Right ventricle myocardium superior (tissue), 1 donor: Measurements from ENCODE around the gene ITPRIP. TPM values are rescaled to one million over a fixed set of nuclear protein-coding genes. Genes with fewer than 3 reads are reported as not detected.

Experiments used
- ATAC-seq: fragments of 200-7000 bp; cut with Tn5 transposase; one replicate; pipeline ENCODE4 v1.9.1; 2020; ENCODE audit warnings: mild to moderate bottlenecking; ENCODE audit not compliant: poor library complexity
- DNase-seq: peaks from one replicate; pipeline ENCODE4 v3.0.0-alpha.2; 2020
- intact Hi-C: fragments of 100-400 bp; cut with DNase I; formaldehyde crosslinking; loops from one replicate; pipeline ENCODE4 v1.11.2; 2022
- long read RNA-seq: library from polyadenylated mRNA; unstranded; transcript quantifications from one replicate; pipeline ENCODE4 v2.0.0, GENCODE V29; 2021
- total RNA-seq: library from RNA; stranded (reverse); fragmentation: NEBNext Ultra II Directional; extraction: Animal tissue kit (Norgen Biotek cat#: 25700); gene quantifications from one replicate; pipeline ENCODE4 v1.2.1, GENCODE V29; 2021
- donor health status: DM: no; HTN: yes; CAD: no; lungs with severe emphysema.

ITPRIP gene, protein sequence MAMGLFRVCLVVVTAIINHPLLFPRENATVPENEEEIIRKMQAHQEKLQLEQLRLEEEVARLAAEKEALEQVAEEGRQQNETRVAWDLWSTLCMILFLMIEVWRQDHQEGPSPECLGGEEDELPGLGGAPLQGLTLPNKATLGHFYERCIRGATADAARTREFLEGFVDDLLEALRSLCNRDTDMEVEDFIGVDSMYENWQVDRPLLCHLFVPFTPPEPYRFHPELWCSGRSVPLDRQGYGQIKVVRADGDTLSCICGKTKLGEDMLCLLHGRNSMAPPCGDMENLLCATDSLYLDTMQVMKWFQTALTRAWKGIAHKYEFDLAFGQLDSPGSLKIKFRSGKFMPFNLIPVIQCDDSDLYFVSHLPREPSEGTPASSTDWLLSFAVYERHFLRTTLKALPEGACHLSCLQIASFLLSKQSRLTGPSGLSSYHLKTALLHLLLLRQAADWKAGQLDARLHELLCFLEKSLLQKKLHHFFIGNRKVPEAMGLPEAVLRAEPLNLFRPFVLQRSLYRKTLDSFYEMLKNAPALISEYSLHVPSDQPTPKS
- total RNA-seq, result 29.1 TPM
- long read RNA-seq, full-length matches to known transcripts, result 48 of 81 reads
- long read RNA-seq, partial matches to known transcripts, result 0 of 81 reads
- long read RNA-seq, other reads (novel, unspliced or antisense), result 33 of 81 reads

- peak; percentile 88 for DNase-seq
- peak; percentile 78 for ATAC-seq
- intact Hi-C loops, result loop anchor here (5.0 kb wide), 1 partner anchor 36 kb away; no protein-coding TSS in a partner anchor
These were observed at the start of gene ITPRIP for GRCh38 chr10:104337985-104338735. TSS of gene ITPRIP (minus strand) at chr10:104338465. CDS start at chr10:104316051, 22,414 bp downstream.

DNA sequence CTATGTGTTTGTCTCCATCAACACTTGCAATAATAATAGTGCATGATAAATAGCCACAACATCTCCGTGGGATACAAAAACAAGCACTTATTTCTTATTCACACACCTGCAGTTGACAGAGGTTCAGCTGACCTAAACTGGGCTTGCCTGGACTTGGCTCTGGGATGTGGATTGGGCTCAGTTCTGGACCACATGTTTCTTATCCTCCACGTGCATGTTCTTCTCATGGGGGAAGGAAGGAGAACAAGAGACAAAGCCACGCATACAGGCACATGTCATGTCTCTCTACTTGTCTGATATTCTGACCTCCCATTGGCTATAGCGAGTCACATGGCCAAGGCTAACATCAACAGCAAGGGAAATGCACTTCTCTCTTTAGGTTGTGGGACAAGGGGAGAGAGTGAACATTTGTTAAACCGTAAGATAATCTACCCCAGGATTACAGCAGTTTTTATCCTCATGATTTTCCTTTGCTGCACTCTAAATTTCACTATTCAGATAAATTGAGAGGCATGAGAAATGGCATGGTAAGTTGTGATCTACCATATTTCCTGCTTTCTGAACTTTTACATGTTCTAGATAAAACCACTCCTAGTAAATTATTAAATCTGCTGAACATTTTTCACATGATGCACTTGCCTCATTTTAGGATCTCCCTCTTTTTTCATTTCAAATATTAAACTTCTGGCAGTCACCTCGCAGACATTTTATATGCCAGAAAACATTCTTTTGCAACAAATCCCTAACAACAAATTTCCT, 49.0 kb upstream of the ITPRIP start:
- no peak for DNase-seq
- ATAC-seq, result no peak
- intact Hi-C loops, result no loop called here

GRCh38 chr10:104380336-104380735, 42.1 kb upstream of the ITPRIP start:
- DNase-seq (no peak), ATAC-seq (no peak)
- intact Hi-C loops, result no loop called here

DNA sequence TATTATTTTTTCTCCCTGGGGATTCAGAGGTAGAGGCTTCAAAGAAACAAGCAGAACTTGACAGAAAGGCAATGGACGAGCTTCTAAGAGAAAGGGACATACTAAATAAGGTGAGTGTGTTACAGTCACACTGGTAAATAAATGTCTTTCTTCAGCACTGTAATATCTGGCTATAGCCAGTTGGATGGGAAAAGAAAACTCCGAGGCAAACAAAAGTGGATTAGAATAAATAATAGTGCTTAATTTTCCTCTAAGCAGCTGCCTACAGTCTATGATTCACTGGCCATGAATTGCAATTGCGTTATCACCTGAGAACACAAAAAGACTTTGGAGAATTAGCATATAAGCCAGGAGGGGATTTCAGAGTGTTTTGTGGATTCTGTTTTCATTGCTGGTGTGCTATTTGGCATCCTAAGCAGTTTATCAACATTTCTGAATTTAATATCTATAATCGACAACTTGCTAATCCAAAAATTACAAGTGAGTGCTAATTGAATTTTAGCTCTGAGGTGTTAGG, 38.6 kb upstream of the ITPRIP start:
- DNase-seq (no peak), ATAC-seq (no peak)
- intact Hi-C loops, result no loop called here

GRCh38 chr10:104374591-104374990, 36.3 kb upstream of the ITPRIP start:
- no peak for DNase-seq
- no peak for ATAC-seq
- intact Hi-C loops, result no loop called here

GRCh38 chr10:104371753-104372152, 33.5 kb upstream of the ITPRIP start:
- ATAC-seq (no peak), DNase-seq (no peak)
- intact Hi-C loops, result no loop called here

GRCh38 chr10:104368381-104368780, 30.1 kb upstream of the ITPRIP start:
- DNase-seq (no peak), ATAC-seq (no peak)
- intact Hi-C loops, result no loop called here

DNA sequence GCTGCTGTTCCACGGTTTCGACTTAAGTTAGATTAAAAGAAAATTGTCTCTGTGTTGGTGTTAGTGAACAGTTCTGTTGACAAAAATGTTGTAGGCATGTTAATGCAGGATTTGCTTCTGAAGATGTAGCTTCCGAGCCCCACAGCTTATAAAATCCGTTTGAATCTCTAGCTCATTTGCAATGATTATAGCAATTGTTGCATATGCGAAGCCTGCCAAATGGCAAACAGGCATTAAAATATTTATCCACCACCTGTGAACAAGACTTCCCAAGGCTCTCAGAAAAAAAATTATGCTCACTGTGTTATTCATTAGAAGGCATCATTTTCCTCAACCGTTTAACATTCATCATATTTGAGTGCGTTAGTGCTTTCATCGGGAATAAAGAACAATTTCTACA, 29.6 kb upstream of the ITPRIP start:
- DNase-seq (no peak), ATAC-seq (no peak)
- intact Hi-C loops, result no loop called here

- intact Hi-C loops, result no loop called here
- DNase-seq, result no peak
- ATAC-seq, result no peak
These were observed 21.5 kb upstream of the ITPRIP start for GRCh38 chr10:104359811-104360210.

DNA sequence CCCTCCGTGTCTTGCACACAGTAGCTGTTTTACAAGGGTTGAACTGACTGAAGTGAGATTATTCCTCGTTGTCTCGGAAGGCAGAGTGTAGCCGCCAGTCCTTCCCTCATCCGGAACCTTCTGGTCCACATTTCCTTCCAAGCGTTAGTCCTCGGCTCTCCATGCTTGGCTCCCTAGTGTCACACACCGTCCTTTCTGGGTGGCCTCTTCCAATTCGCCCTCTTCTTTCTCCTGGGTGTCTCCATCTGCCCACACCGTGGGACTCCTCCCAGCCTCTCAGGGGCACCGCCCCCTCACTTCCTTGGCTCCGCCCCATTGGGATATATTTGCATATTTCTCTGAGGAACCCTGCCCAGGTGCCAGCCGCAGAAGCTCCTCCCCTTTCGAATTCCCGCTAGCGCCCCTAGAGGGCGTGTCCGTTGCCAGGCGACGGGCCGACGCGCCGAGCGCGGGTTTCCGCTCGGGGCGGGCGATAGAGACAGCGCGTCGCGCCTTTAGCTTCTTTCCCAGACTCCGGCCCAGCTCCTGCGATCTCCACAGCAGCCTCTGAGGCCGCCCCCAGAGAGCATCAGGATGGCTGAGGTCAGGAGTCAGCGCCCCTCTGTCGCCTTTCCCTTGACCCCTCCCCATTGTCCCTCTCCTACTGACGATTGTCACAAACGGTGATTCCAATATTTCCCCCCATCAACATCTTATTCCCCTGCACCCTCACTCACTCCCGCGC, 15.2 kb upstream of the ITPRIP start, which contains the start of gene CFAP58:
Gene CFAP58 (plus strand): TSS at position 509 of the 724 bp plus-strand sequence. CDS start 65 bp downstream, at position 574.
- DNase-seq (peak; percentile 94), ATAC-seq (peak; percentile 91)
- intact Hi-C loops, result no loop called here

GRCh38 chr10:104351919-104352318, 13.7 kb upstream of the ITPRIP start:
- no peak for DNase-seq
- ATAC-seq, result no peak
- intact Hi-C loops, result loop anchor here (2.0 kb wide), 1 partner anchor 61 kb away; no protein-coding TSS in a partner anchor

DNA sequence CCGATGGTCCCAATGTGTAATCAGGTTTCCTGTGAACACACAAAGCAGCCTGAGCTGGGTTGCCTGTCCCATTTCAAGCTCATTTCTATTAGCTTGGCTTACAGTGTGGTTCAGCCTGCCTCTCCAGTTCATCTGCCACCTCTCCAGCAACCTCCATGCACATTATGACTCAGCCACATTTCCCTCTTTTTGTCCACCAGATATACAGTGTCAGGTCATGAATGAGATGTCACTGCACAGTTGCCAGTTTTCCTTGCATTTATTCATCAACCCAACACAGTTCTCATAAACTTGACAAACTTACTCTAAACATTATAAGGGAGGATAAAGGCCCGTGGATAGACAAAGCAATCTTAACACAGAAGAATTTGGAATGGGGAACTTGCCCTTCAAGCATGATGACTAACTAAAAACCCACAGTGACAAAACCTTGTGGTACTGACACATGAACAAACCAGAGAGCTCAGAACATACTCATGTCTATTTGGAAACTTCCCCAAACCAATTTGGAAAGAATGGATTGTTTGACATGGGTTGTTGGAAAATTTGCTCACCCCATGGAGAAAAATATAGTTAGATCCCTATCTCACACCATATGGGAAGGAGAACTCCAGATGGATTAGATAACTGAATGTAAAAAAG, 12.9 kb upstream of the ITPRIP start:
- no peak for DNase-seq
- no peak for ATAC-seq
- intact Hi-C loops, result loop anchor here (2.0 kb wide), 1 partner anchor 60 kb away; no protein-coding TSS in a partner anchor

DNA sequence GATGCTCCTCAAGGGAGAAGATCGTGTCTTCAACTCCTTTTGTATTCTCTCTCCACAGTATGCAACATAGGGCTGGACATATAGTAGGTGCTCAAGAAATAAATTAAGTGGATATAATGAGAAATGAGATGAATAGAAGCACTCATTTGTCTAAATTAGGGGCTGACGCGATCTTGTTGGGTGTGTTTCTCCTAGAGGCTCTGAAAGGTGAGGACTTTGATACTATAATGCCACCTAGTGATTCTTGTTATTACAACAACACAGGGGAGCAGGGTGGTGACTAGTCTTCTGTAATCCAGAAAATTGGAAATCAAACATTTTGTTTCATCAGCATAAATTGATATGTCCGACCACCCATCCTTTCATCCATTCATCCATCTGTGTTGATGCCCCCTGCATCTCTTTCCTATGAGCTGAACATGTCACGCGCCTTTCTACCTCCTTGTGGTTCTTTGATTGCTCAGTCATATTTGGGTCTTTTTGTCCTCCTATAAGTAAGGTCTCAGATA, 11.9 kb upstream of the ITPRIP start:
- ATAC-seq (peak; percentile 75), DNase-seq (no peak)
- intact Hi-C loops, result loop anchor here (2.0 kb wide), 1 partner anchor 59 kb away; no protein-coding TSS in a partner anchor

- ATAC-seq (peak; percentile 7), DNase-seq (no peak)
- intact Hi-C loops, result loop anchor here (2.0 kb wide), 1 partner anchor 59 kb away; no protein-coding TSS in a partner anchor
These were observed 11.4 kb upstream of the ITPRIP start for GRCh38 chr10:104349623-104350126.

- ATAC-seq, result no peak
- intact Hi-C loops, result no loop called here
- no peak for DNase-seq
These were observed 10.3 kb upstream of the ITPRIP start for GRCh38 chr10:104348601-104349000.

GRCh38 chr10:104347295-104348045, 9.2 kb upstream of the ITPRIP start:
- DNase-seq (no peak), ATAC-seq (no peak)
- intact Hi-C loops, result no loop called here
